GM23248 (cell line): ENCODE measurements around the gene RGS9. TPM values are rescaled to one million over a fixed set of nuclear protein-coding genes. Genes with fewer than 3 reads are reported as not detected.
"Not testable (repeated sequence)": the region's sequence is repeated elsewhere in the genome, so short reads cannot be mapped to it uniquely, and the experiment has no call there.

ENCODE experiments used
- DNase-seq: peaks from one replicate; pipeline ENCODE4 v3.0.0-alpha.2; 2015
- H2AFZ ChIP-seq: fragments of 200-600 bp; sonication (generic); 2 replicates; pipeline ENCODE4 v1.6.1; 2016; ENCODE audit warnings: antibody characterized with exemption
- H3F3A ChIP-seq: fragments of 200-600 bp; sonication (generic); 2 replicates; pipeline ENCODE4 v1.6.1; 2016; ENCODE audit warnings: mild to moderate bottlenecking, antibody characterized with exemption, mixed run types; ENCODE audit not compliant: insufficient read depth
- H3K27ac ChIP-seq: fragments of 200-600 bp; sonication (generic); 2 replicates; pipeline ENCODE4 v1.5.1; 2016; ENCODE audit warnings: mild to moderate bottlenecking
- H3K27me3 ChIP-seq: fragments of 200-600 bp; sonication (generic); replicated peaks from 2 replicates; pipeline ENCODE4 v1.6.1; 2016; ENCODE audit warnings: mild to moderate bottlenecking; ENCODE audit not compliant: insufficient read depth
- H3K36me3 ChIP-seq: fragments of 200-600 bp; sonication (generic); 2 replicates; pipeline ENCODE4 v1.6.1; 2016; ENCODE audit warnings: low read depth, mild to moderate bottlenecking
- H3K4me1 ChIP-seq: fragments of 200-600 bp; sonication (generic); 2 replicates; pipeline ENCODE4 v1.6.1; 2016; ENCODE audit warnings: mild to moderate bottlenecking; ENCODE audit not compliant: insufficient read depth
- H3K4me2 ChIP-seq: fragments of 200-600 bp; sonication (generic); one replicate; pipeline ENCODE4 v1.6.1; 2016; ENCODE audit warnings: mild to moderate bottlenecking; ENCODE audit not compliant: unreplicated experiment
- H3K4me3 ChIP-seq: fragments of 200-600 bp; sonication (generic); 2 replicates; pipeline ENCODE4 v1.5.1; 2016; ENCODE audit warnings: mild to moderate bottlenecking
- H3K79me2 ChIP-seq: fragments of 200-600 bp; sonication (generic); 2 replicates; pipeline ENCODE4 v1.6.1; 2016; ENCODE audit warnings: mild to moderate bottlenecking; ENCODE audit not compliant: insufficient read depth
- H3K9ac ChIP-seq: fragments of 200-600 bp; sonication (generic); 2 replicates; pipeline ENCODE4 v1.6.1; 2016; ENCODE audit warnings: mild to moderate bottlenecking
- H3K9me2 ChIP-seq: fragments of 200-600 bp; sonication (generic); 2 replicates; pipeline ENCODE4 v1.6.1; 2016; ENCODE audit warnings: mixed run types, mild to moderate bottlenecking, moderate library complexity; ENCODE audit not compliant: insufficient read depth
- H3K9me3 ChIP-seq: fragments of 200-600 bp; sonication (generic); one replicate; pipeline ENCODE4 v1.6.1; 2017; ENCODE audit warnings: low read depth
- H4K20me1 ChIP-seq: fragments of 200-600 bp; sonication (generic); 2 replicates; pipeline ENCODE4 v1.6.0; 2016; ENCODE audit not compliant: insufficient read depth
- EZH2 ChIP-seq: fragments of 200-600 bp; sonication (generic); IDR thresholded peaks from 2 replicates; pipeline ENCODE4 v1.6.1; 2018; ENCODE audit warnings: antibody characterized with exemption, mild to moderate bottlenecking; ENCODE audit not compliant: insufficient read depth, poor library complexity, severe bottlenecking
- EZH2phosphoT487 ChIP-seq: fragments of 200-600 bp; sonication (generic); IDR thresholded peaks from 2 replicates; pipeline ENCODE4 v1.6.1; 2018; ENCODE audit warnings: antibody characterized with exemption, moderate library complexity, mild to moderate bottlenecking, low read depth; ENCODE audit not compliant: insufficient read depth
- WGBS, 2 experiments: methylation state at CpG; one replicate each; pipeline ENCODE4 v1.1.6; 2015 to 2017; ENCODE audit warnings: low lambda C conversion rate in 2 of 2, low coverage in 1 of 2; ENCODE audit errors: missing lambda C conversion rate in 2 of 2; 5-methylcytosine and 5-hydroxymethylcytosine counted together
- in situ Hi-C: fragments of 300-500 bp; cut with MboI; formaldehyde crosslinking; loops from 2 replicates; pipeline ENCODE4 v1.15.0; 2020
- polyA plus RNA-seq: library from polyadenylated mRNA; unstranded; fragments of >200 nt; fragmentation: Nextera tagmentation; extraction: Ambion mirVana; gene quantifications from 2 replicates; pipeline ENCODE4 v1.2.1, GENCODE V29; 2016
- total RNA-seq: library from RNA; depleted of rRNA; stranded (reverse); fragments of >200 nt; shearing (Covaris generic); gene quantifications from 2 replicates; pipeline ENCODE4 v1.2.3, GENCODE V29; 2014; rRNA removed

RGS9 gene
- total RNA-seq = 0.43 TPM in 1 of 2 replicates, not detected in the other
- 0.76 TPM in 1 of 2 replicates, not detected in the other for polyA plus RNA-seq

- TF ChIP-seq EZH2phosphoT487 = no peak
- TF ChIP-seq EZH2 = no peak
- no peaks in the 10 kb centered on the region for H3K9me3 ChIP-seq
- peak within 1 kb of the TSS; percentile 68 for H3K4me3 ChIP-seq
- H3K36me3 ChIP-seq = no peaks in the 10 kb centered on the region
- no peaks in the 10 kb centered on the region for H3K79me2 ChIP-seq
- H3K9me2 ChIP-seq = no peaks in the 10 kb centered on the region
- no peaks in the 10 kb centered on the region for H3F3A ChIP-seq
- 2% methylated on average over 43 to 47 of the region's 56 CpGs for WGBS, 2 experiments
- H2AFZ ChIP-seq = peak within 1 kb of the TSS; percentile 76
- H3K9ac ChIP-seq = peak within 1 kb of the TSS; percentile 43
- peaks cover 3% of the 10 kb centered on the region; the same call in 1 of the 2 replicates for H3K4me1 ChIP-seq
- no peak within 1 kb of the TSS for H3K27ac ChIP-seq
- H3K4me2 ChIP-seq = peak within 1 kb of the TSS; percentile 66
- peaks cover 30% of the 10 kb centered on the region for H3K27me3 ChIP-seq
- H4K20me1 ChIP-seq = no peaks in the 10 kb centered on the region
- peak; percentile 78 for DNase-seq
- in situ Hi-C loops = no loop called here
Observed at GRCh38 chr17:65137021-65137939, at the start of gene RGS9. Gene RGS9, plus strand, starts transcription at chr17:65137370. Its CDS starts 171 bp downstream, at chr17:65137541.

- in situ Hi-C loops = no loop called here
- Histone ChIP-seq H3K9me3 (no peaks in the 10 kb centered on the region), H2AFZ (no peak overlapping the region), H3K27me3 (peaks cover 23% of the 10 kb centered on the region), H3K4me1 (no peaks in the 10 kb centered on the region), H4K20me1 (no peaks in the 10 kb centered on the region), H3K79me2 (no peaks in the 10 kb centered on the region), H3K36me3 (no peaks in the 10 kb centered on the region), H3K27ac (no peak overlapping the region), H3K4me3 (no peak overlapping the region), H3K4me2 (no peak overlapping the region), H3K9ac (no peak overlapping the region), H3K9me2 (no peaks in the 10 kb centered on the region), H3F3A (no peaks in the 10 kb centered on the region)
- no peak for TF ChIP-seq EZH2phosphoT487
- no peak for TF ChIP-seq EZH2
- peak; percentile 24 for DNase-seq
- WGBS, 2 experiments = 70 to 81% methylated on average over 4 of the region's 4 CpGs
Observed at GRCh38 chr17:65088621-65089360, 48.4 kb upstream of the RGS9 start.

- in situ Hi-C loops = no loop called here
- DNase-seq = peak; percentile 86
- no peaks in the 10 kb centered on the region for H3K9me3 ChIP-seq
- H4K20me1 ChIP-seq = no peaks in the 10 kb centered on the region
- H3K27ac ChIP-seq = no peak overlapping the region
- no peaks in the 10 kb centered on the region for H3K79me2 ChIP-seq
- H3K4me1 ChIP-seq = no peaks in the 10 kb centered on the region
- H3K9me2 ChIP-seq = no peaks in the 10 kb centered on the region
- H3K4me2 ChIP-seq = no peak overlapping the region
- no peak overlapping the region for H3K4me3 ChIP-seq
- peaks cover 24% of the 10 kb centered on the region for H3K27me3 ChIP-seq
- 3 to 4% methylated on average over 3 of the region's 3 CpGs for WGBS, 2 experiments
- H3K36me3 ChIP-seq = no peaks in the 10 kb centered on the region
- no peak overlapping the region for H2AFZ ChIP-seq
- no peak overlapping the region for H3K9ac ChIP-seq
- TF ChIP-seq EZH2phosphoT487 (no peak), EZH2 (no peak)
- H3F3A ChIP-seq = no peaks in the 10 kb centered on the region
Observed at GRCh38 chr17:65092262-65092661, 44.9 kb upstream of the RGS9 start.

GRCh38 chr17:65092721-65093356 is 44.3 kb upstream of the RGS9 start:
- H3K9me3 ChIP-seq, H2AFZ ChIP-seq, H3K9me2 ChIP-seq, H3K4me1 ChIP-seq, H3F3A ChIP-seq, H4K20me1 ChIP-seq, H3K27ac ChIP-seq, H3K4me2 ChIP-seq, H3K79me2 ChIP-seq, in situ Hi-C loops, H3K36me3 ChIP-seq, H3K4me3 ChIP-seq, DNase-seq, H3K9ac ChIP-seq: not testable (repeated sequence)
- 84 to 85% methylated on average over 15 of the region's 15 CpGs for WGBS, 2 experiments
- peaks cover 24% of the 10 kb centered on the region for H3K27me3 ChIP-seq
